SK-N-SH (cell line): Measurements from ENCODE around the gene STMN1. TPM values are rescaled to one million over a fixed set of nuclear protein-coding genes. Genes with fewer than 3 reads are reported as not detected.

Source experiments
- CTCF ChIA-PET: fragments of 300-600, 350-600 bp; formaldehyde crosslinking; extraction: SDS; loops from one replicate; lab custom pipeline; 2021; lab: Yijun Ruan, JAX
- POLR2A ChIA-PET: fragments of 350-600 bp; sonication (Branson Sonifier 250); formaldehyde crosslinking; extraction: SDS; loops from one replicate; lab custom pipeline; 2020; ENCODE audit warnings: antibody characterized with exemption, inconsistent platforms; lab: Yijun Ruan, JAX
- DNase-seq: peaks from one replicate; pipeline ENCODE4 v3.0.0; 2012
- H2AFZ ChIP-seq: fragments of 200-600 bp; sonication (generic); 2 replicates; pipeline ENCODE4 v1.8.1; 2016; ENCODE audit warnings: antibody characterized with exemption, mild to moderate bottlenecking, low read depth
- H3F3A ChIP-seq: fragments of 200-600 bp; sonication (generic); replicated peaks from 2 replicates; pipeline ENCODE3; 2016; ENCODE audit warnings: antibody characterized with exemption, mild to moderate bottlenecking; ENCODE audit not compliant: insufficient read depth
- H3K27ac ChIP-seq, 2 experiments: fragments of 200-500 bp in 1 of 2; fragments of 200-600 bp in 1 of 2; sonication (Bioruptor generic) in 1 of 2; sonication (generic), shearing (Covaris generic) in 1 of 2; 2 replicates each; pipeline versions ENCODE4 v1.5.1 to v1.6.1; 2014 to 2016; ENCODE audit warnings: low read depth in 2 of 2, inconsistent platforms in 1 of 2, low read length in 1 of 2, mild to moderate bottlenecking in 1 of 2, mixed read lengths in 1 of 2
- H3K27me3 ChIP-seq: fragments of 200-600 bp; sonication (generic), shearing (Covaris generic); 2 replicates; pipeline ENCODE4 v1.6.1; 2016; ENCODE audit warnings: mixed run types; ENCODE audit not compliant: insufficient read depth
- H3K36me3 ChIP-seq, 2 experiments: fragments of 200-500 bp in 1 of 2; fragments of 200-600 bp in 1 of 2; sonication (Bioruptor generic) in 1 of 2; sonication (generic) in 1 of 2; replicated peaks in 1 of 2; 2 replicates each; pipeline versions ENCODE3 to v1.5.1; 2014 to 2016; ENCODE audit warnings: low read length in 1 of 2, mild to moderate bottlenecking in 1 of 2; ENCODE audit not compliant: insufficient read depth in 2 of 2, control insufficient read depth in 1 of 2
- H3K4me1 ChIP-seq, 2 experiments: fragments of 200-500 bp in 1 of 2; fragments of 200-600 bp in 1 of 2; sonication (Bioruptor generic) in 1 of 2; sonication (generic), shearing (Covaris generic) in 1 of 2; 2 replicates each; pipeline versions ENCODE4 v1.5.1 to v1.6.1; 2014 to 2016; ENCODE audit warnings: low read depth in 1 of 2, low read length in 1 of 2, mixed run types in 1 of 2; ENCODE audit not compliant: insufficient read depth in 2 of 2, control insufficient read depth in 1 of 2
- H3K4me2 ChIP-seq: fragments of 200-600 bp; sonication (generic), shearing (Covaris generic); 2 replicates; pipeline ENCODE4 v1.6.1; 2017; ENCODE audit warnings: mixed run types
- H3K4me3 ChIP-seq, 2 experiments: fragments of 200-500 bp in 1 of 2; fragments of 200-600 bp in 1 of 2; sonication (Bioruptor generic) in 1 of 2; sonication (generic), shearing (Covaris generic) in 1 of 2; 2 replicates each; pipeline versions ENCODE4 v1.5.1 to v1.8.1; 2014 to 2016; ENCODE audit warnings: low read depth in 2 of 2, inconsistent platforms in 1 of 2, low read length in 1 of 2, mild to moderate bottlenecking in 1 of 2, mixed read lengths in 1 of 2, moderate library complexity in 1 of 2
- H3K79me2 ChIP-seq: fragments of 200-600 bp; sonication (generic); 2 replicates; pipeline ENCODE4 v1.8.1; 2017; ENCODE audit warnings: mild to moderate bottlenecking; ENCODE audit not compliant: insufficient read depth
- H3K9ac ChIP-seq: fragments of 200-600 bp; sonication (generic); 2 replicates; pipeline ENCODE4 v1.6.1; 2017; ENCODE audit warnings: mixed run types
- H3K9me2 ChIP-seq: fragments of 200-600 bp; sonication (generic); 2 replicates; pipeline ENCODE4 v1.6.1; 2017; ENCODE audit warnings: mixed run types
- H3K9me3 ChIP-seq: fragments of 200-600 bp; sonication (generic); 2 replicates; pipeline ENCODE4 v1.6.1; 2017; ENCODE audit warnings: mixed run types, mild to moderate bottlenecking, moderate library complexity
- H4K20me1 ChIP-seq: fragments of 200-600 bp; sonication (generic); 2 replicates; pipeline ENCODE4 v1.6.1; 2017; ENCODE audit warnings: mild to moderate bottlenecking, mixed run types; ENCODE audit not compliant: insufficient read depth
- JUND ChIP-seq: IDR thresholded peaks from 2 replicates; pipeline ENCODE4 v1.4.0; 2012
- MEF2A ChIP-seq: IDR thresholded peaks from 2 replicates; pipeline ENCODE4 v1.4.0; 2012; ENCODE audit warnings: low read depth, borderline replicate concordance
- MXI1 ChIP-seq: IDR thresholded peaks from 2 replicates; pipeline ENCODE4 v1.6.1; 2012; ENCODE audit warnings: mild to moderate bottlenecking, low read depth, low read length, improper control_type of control experiment
- REST ChIP-seq: IDR thresholded peaks from 2 replicates; pipeline ENCODE4 v1.6.1; 2012; ENCODE audit warnings: mild to moderate bottlenecking, low read depth, low read length, moderate library complexity
- TCF12 ChIP-seq: IDR thresholded peaks from 2 replicates; pipeline ENCODE4 v1.4.0; 2012
- USF1 ChIP-seq: IDR thresholded peaks from 2 replicates; pipeline ENCODE4 v1.4.0; 2012; ENCODE audit warnings: low read depth, borderline replicate concordance
- ZBTB33 ChIP-seq: IDR thresholded peaks from 2 replicates; pipeline ENCODE4 v1.4.0; 2012; ENCODE audit warnings: low read depth, borderline replicate concordance
- WGBS: methylation state at CpG from one replicate; pipeline ENCODE4 v1.1.6; 2017; ENCODE audit warnings: low lambda C conversion rate; 5-methylcytosine and 5-hydroxymethylcytosine counted together
- polyA plus RNA-seq, 3 experiments: library from polyadenylated mRNA; depleted of rRNA; stranded (reverse); fragments of >200 nt; gene quantifications; 2 replicates each; pipeline ENCODE4 v1.2.3, GENCODE V29; 2012

STMN1 gene
- polyA plus RNA-seq, 1 of the 3 experiments (the other 2 are of a cell fraction), result 143 TPM

GRCh38 chr1:25927521-25928265, 21.5 kb upstream of the STMN1 start:
- WGBS, result 95% methylated on average over 5 of the region's 5 CpGs
- TF ChIP-seq MXI1 (no peak), TCF12 (no peak), MEF2A (no peak), REST (no peak), ZBTB33 (no peak), JUND (no peak), USF1 (no peak)
- ChIA-PET CTCF (interaction anchor here (0.7 to 4.0 kb wide), 3 partner anchors 32 to 70 kb away, joined by 3 to 22 read pairs (median 7); partner anchors contain the start of gene PAFAH2), POLR2A (interaction anchor here (1.0 to 2.9 kb wide), 4 partner anchors 22 to 498 kb away, joined by 3 to 16 read pairs (median 9); partner anchors contain the start of genes PAFAH2 and STMN1)
- Histone ChIP-seq H3K27me3 (no peaks in the 10 kb centered on the region), H3K4me2 (0 out of 2 replicates have a peak overlapping the region, but pooled peaks have one; percentile 4), H2AFZ (no peak overlapping the region), H3K9me2 (no peaks in the 10 kb centered on the region), H3K4me3 (no peak overlapping the region), H3K4me1 (peaks cover 0 to 24% of the 10 kb centered on the region in 2 experiments; a peak in 1 of 4 replicates), H3K79me2 (no peaks in the 10 kb centered on the region), H3K9ac (no peak overlapping the region), H3K27ac (peak overlapping the region in 1 of 2 experiments; percentile 98; a peak in 2 of 4 replicates), H3F3A (no peaks in the 10 kb centered on the region), H3K9me3 (no peaks in the 10 kb centered on the region), H4K20me1 (no peaks in the 10 kb centered on the region), H3K36me3 (no peaks in the 10 kb centered on the region)
- DNase-seq, result peak; percentile 74
